OCI-LY1 (cell line): Measurements from ENCODE around the gene COL20A1.

ENCODE experiments used
- CTCF ChIP-seq: fragments of 200-600 bp; sonication (generic), shearing (Covaris generic); IDR thresholded peaks from 2 replicates; pipeline ENCODE4 v1.5.1; 2017; ENCODE audit warnings: mild to moderate bottlenecking, antibody characterized with exemption, low read length, moderate library complexity, mixed read lengths
- EZH2 ChIP-seq: fragments of 200-600 bp; sonication (generic), shearing (Covaris generic); IDR thresholded peaks from 2 replicates; pipeline ENCODE4 v1.8.0; 2017; ENCODE audit warnings: borderline replicate concordance, mixed run types, mild to moderate bottlenecking, antibody characterized with exemption, low read length, moderate library complexity, mixed read lengths

GRCh38 chr20:63347950-63348827 lies 55.2 kb downstream of the COL20A1 start:
- TF ChIP-seq CTCF = no peak
- TF ChIP-seq EZH2 = no peak
